ENCODE results near the gene ERN1.

Gene ERN1

DNA sequence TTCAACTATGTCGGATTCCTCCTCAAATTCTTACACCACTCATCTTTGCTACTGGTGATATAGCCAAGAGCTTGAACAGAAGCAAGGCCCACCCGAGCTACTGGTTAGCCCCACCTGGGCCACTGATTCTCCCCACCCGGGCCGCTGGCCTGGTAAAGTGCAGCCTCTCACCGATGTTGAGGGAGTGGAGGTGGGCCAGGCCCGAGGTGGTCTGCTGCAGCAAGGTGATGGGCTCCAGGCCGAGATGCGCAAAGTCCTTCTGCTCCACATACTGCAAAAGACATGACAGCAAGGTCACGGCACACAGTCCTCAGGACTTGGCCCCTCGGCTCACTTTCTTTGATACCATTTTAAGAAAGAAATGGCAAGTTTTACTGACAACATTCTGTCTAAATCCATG lies 76.8 kb downstream of the ERN1 start:
- Histone ChIP-seq H3K36me3 (no peaks in the 10 kb centered on the region), H3K9me3 (no peaks in the 10 kb centered on the region), H3K27me3 (no peaks in the 10 kb centered on the region), H3K4me1 (no peaks in the 10 kb centered on the region), H3K4me3 (ENCODE audit: low read depth, low read length) (no peak overlapping the region)
- TF ChIP-seq, protein P1, sequence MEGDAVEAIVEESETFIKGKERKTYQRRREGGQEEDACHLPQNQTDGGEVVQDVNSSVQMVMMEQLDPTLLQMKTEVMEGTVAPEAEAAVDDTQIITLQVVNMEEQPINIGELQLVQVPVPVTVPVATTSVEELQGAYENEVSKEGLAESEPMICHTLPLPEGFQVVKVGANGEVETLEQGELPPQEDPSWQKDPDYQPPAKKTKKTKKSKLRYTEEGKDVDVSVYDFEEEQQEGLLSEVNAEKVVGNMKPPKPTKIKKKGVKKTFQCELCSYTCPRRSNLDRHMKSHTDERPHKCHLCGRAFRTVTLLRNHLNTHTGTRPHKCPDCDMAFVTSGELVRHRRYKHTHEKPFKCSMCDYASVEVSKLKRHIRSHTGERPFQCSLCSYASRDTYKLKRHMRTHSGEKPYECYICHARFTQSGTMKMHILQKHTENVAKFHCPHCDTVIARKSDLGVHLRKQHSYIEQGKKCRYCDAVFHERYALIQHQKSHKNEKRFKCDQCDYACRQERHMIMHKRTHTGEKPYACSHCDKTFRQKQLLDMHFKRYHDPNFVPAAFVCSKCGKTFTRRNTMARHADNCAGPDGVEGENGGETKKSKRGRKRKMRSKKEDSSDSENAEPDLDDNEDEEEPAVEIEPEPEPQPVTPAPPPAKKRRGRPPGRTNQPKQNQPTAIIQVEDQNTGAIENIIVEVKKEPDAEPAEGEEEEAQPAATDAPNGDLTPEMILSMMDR (IDR thresholded peaks at IDR 0.05; ENCODE audit: low read depth, low read length) = no peak
- no peak for DNase-seq

GRCh38 chr17:64051153-64051552 lies 78.8 kb downstream of the ERN1 start:
- Histone ChIP-seq H3K9me3 (no peaks in the 10 kb centered on the region), H3K4me3 (ENCODE audit: low read depth, low read length) (no peak overlapping the region), H3K27me3 (no peaks in the 10 kb centered on the region), H3K36me3 (no peaks in the 10 kb centered on the region), H3K4me1 (no peaks in the 10 kb centered on the region)
- TF ChIP-seq, protein P1 (IDR thresholded peaks at IDR 0.05; ENCODE audit: low read depth, low read length) = no peak
- DNase-seq = no peak

DNA sequence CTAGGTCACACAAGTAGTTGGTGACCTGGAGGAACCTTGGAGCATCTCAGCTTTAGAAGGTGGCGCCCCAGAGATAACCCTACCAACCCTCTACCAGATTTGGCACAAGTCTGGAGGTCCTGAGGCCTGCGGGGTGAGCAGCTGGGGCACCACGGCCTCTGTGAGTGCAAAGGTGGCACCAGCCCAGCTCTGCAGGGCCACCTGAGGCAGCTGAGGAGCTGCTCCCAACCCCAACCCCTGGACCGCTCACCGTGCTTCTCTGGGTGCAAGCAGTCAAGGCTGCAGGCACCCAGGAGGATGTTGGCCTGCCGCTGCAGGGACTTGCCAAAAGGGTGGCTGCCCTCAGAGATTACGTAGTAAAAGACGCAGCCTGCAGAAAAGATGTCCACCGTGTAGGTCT lies 81.1 kb downstream of the ERN1 start:
- H3K9me3 ChIP-seq = no peaks in the 10 kb centered on the region
- DNase-seq = no peak
- H3K4me1 ChIP-seq = no peaks in the 10 kb centered on the region
- H3K36me3 ChIP-seq = no peaks in the 10 kb centered on the region
- TF ChIP-seq, protein P1 (IDR thresholded peaks at IDR 0.05; ENCODE audit: low read depth, low read length) = no peak
- no peaks in the 10 kb centered on the region for H3K27me3 ChIP-seq
- no peak overlapping the region for H3K4me3 ChIP-seq (ENCODE audit: low read depth, low read length)

DNA sequence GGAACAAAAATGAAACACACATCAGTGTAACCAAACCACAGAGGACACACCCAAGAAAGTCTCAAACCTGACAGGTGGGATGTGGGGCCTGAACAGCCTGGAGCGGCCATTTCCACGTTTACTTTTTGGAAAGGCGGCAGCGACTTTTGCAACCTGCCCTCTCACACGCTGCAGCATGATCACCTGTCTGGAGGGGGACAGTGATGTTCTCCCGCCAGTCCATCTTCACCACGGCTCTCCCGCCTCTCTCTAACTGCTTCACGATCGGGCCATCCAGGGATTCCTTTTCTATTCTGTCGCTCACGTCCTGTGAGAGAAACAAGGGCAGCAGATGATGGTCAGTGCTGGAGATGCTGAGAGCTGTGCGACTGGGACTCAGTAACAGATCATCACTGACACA lies 84.8 kb downstream of the ERN1 start:
- Histone ChIP-seq H3K9me3 (no peaks in the 10 kb centered on the region), H3K4me3 (ENCODE audit: low read depth, low read length) (no peak overlapping the region), H3K36me3 (no peaks in the 10 kb centered on the region), H3K4me1 (no peaks in the 10 kb centered on the region), H3K27me3 (no peaks in the 10 kb centered on the region)
- no peak for DNase-seq
- TF ChIP-seq, protein P1 (IDR thresholded peaks at IDR 0.05; ENCODE audit: low read depth, low read length) = no peak

GRCh38 chr17:64042700-64043485 lies 87.1 kb downstream of the ERN1 start:
- no peaks in the 10 kb centered on the region for H3K4me1 ChIP-seq
- H3K27me3 ChIP-seq = no peaks in the 10 kb centered on the region
- H3K9me3 ChIP-seq = no peaks in the 10 kb centered on the region
- no peak overlapping the region for H3K4me3 ChIP-seq (ENCODE audit: low read depth, low read length)
- no peak for DNase-seq
- TF ChIP-seq, protein P1 (IDR thresholded peaks at IDR 0.05; ENCODE audit: low read depth, low read length) = no peak
- no peaks in the 10 kb centered on the region for H3K36me3 ChIP-seq

DNA sequence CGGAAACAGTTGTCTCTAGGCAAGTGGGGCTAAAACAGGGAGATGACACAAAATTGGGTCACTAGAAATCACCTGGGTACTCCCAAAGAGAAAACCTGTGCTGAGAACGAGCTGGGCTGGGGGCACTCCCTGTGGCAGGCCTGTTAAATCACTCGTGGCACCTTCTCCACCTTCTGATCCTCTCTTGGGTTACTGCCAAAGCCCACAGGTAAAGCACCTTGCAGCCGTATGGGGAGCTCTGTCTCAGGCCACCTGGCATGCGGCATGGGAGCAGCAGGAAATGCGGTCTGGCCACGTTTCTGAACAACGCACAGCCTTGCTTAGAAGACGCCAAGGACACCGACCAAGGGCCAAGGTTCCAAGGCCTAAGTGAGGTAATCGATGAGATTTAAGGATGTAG lies 88.0 kb downstream of the ERN1 start:
- no peak overlapping the region for H3K4me3 ChIP-seq (ENCODE audit: low read depth, low read length)
- TF ChIP-seq, protein P1 (IDR thresholded peaks at IDR 0.05; ENCODE audit: low read depth, low read length) = no peak
- H3K9me3 ChIP-seq = no peaks in the 10 kb centered on the region
- DNase-seq = no peak
- no peaks in the 10 kb centered on the region for H3K36me3 ChIP-seq
- H3K4me1 ChIP-seq = no peaks in the 10 kb centered on the region
- no peaks in the 10 kb centered on the region for H3K27me3 ChIP-seq

Data from BE2C (cell line).